Skeletal muscle tissue (tissue), 4 donors: ENCODE results near the gene LUC7L2. TPM values are rescaled to one million over a fixed set of nuclear protein-coding genes. Genes with fewer than 3 reads are reported as not detected.

Source experiments
- H3K27ac ChIP-seq: one replicate; pipeline ENCODE4 v1.7.0; 2013; ENCODE audit warnings: mild to moderate bottlenecking, low read depth, low read length, inconsistent platforms
- H3K27me3 ChIP-seq, 3 donors: one replicate each; pipeline ENCODE4 v1.7.0; 2013; ENCODE audit warnings: low read length in 3 of 3; ENCODE audit not compliant: control insufficient read depth in 3 of 3, insufficient read depth in 3 of 3
- H3K36me3 ChIP-seq, 3 donors: one replicate each; pipeline ENCODE4 v1.7.0; 2013; ENCODE audit warnings: low read length in 3 of 3; ENCODE audit not compliant: control insufficient read depth in 3 of 3, insufficient read depth in 3 of 3
- H3K4me1 ChIP-seq, 3 donors: one replicate each; pipeline ENCODE4 v1.7.0; 2013; ENCODE audit warnings: low read length in 3 of 3, mild to moderate bottlenecking in 3 of 3; ENCODE audit not compliant: control insufficient read depth in 3 of 3, insufficient read depth in 3 of 3
- H3K4me3 ChIP-seq, 3 donors: one replicate each; pipeline ENCODE4 v1.7.0; 2013; ENCODE audit warnings: low read length in 3 of 3
- H3K9ac ChIP-seq, 3 donors: one replicate each; pipeline ENCODE4 v1.7.0; 2013; ENCODE audit warnings: low read length in 3 of 3, mild to moderate bottlenecking in 3 of 3, moderate library complexity in 2 of 3, low read depth in 1 of 3
- H3K9me3 ChIP-seq, 3 donors: one replicate each; pipeline ENCODE4 v1.7.0; 2013; ENCODE audit warnings: low read length in 3 of 3; ENCODE audit not compliant: control insufficient read depth in 3 of 3
- total RNA-seq: library from RNA; depleted of rRNA; stranded (reverse); fragments of >200 nt; gene quantifications from one replicate; pipeline ENCODE4 v1.2.3, GENCODE V29; 2014
- donor health status: Osteomylitis.

The LUC7L2 gene
- total RNA-seq, 1 donor from 2014 or later: 32.9 TPM

- Histone ChIP-seq H3K27me3 (no peaks in the 10 kb centered on the region), H3K4me1 (no peaks in the 10 kb centered on the region), H3K4me3 (no peak overlapping the region), H3K9me3 (no peaks in the 10 kb centered on the region), H3K9ac (no peak overlapping the region), H3K27ac (no peak overlapping the region), H3K36me3 (no peaks in the 10 kb centered on the region)
These were observed 25.1 kb upstream of the LUC7L2 start for GRCh38 chr7:139334399-139335150.

GRCh38 chr7:139339025-139339424, 20.7 kb upstream of the LUC7L2 start:
- peaks cover 0 to 2% (median 0%) of the 10 kb centered on the region in 3 donors for H3K9me3 ChIP-seq
- no peak overlapping the region for H3K9ac ChIP-seq
- H3K36me3 ChIP-seq: peaks cover 0 to 2% (median 0%) of the 10 kb centered on the region in 3 donors
- H3K27me3 ChIP-seq: no peaks in the 10 kb centered on the region
- peaks cover 9 to 12% (median 11%) of the 10 kb centered on the region in 3 donors for H3K4me1 ChIP-seq
- H3K27ac ChIP-seq: no peak overlapping the region
- H3K4me3 ChIP-seq: no peak overlapping the region

GRCh38 chr7:139339698-139340036, 20.0 kb upstream of the LUC7L2 start:
- H3K9ac ChIP-seq: no peak overlapping the region
- H3K9me3 ChIP-seq: peaks cover 0 to 2% (median 0%) of the 10 kb centered on the region in 3 donors
- peak overlapping the region; percentile 95 to 100 (median 98) for H3K4me3 ChIP-seq
- peak overlapping the region; percentile 100 for H3K27ac ChIP-seq
- peaks cover 0 to 2% (median 0%) of the 10 kb centered on the region in 3 donors for H3K36me3 ChIP-seq
- no peaks in the 10 kb centered on the region for H3K27me3 ChIP-seq
- peaks cover 9 to 12% (median 11%) of the 10 kb centered on the region in 3 donors for H3K4me1 ChIP-seq

- Histone ChIP-seq H3K4me3 (peak overlapping the region; percentile 95 to 100 (median 98)), H3K27me3 (no peaks in the 10 kb centered on the region), H3K4me1 (peaks cover 9 to 12% (median 11%) of the 10 kb centered on the region in 3 donors), H3K36me3 (peaks cover 0 to 2% (median 2%) of the 10 kb centered on the region in 3 donors), H3K9me3 (peaks cover 0 to 2% (median 0%) of the 10 kb centered on the region in 3 donors), H3K27ac (peak overlapping the region; percentile 100), H3K9ac (peak overlapping the region; percentile 98 to 100 (median 100))
These were observed 19.5 kb upstream of the LUC7L2 start for GRCh38 chr7:139340037-139340807.

- H3K36me3 ChIP-seq: peaks cover 2 to 5% (median 4%) of the 10 kb centered on the region in 3 donors
- peaks cover 9 to 12% (median 11%) of the 10 kb centered on the region in 3 donors for H3K4me1 ChIP-seq
- H3K4me3 ChIP-seq: peak overlapping the region; percentile 95 to 100 (median 98)
- H3K9me3 ChIP-seq: peaks cover 0 to 2% (median 0%) of the 10 kb centered on the region in 3 donors
- H3K27me3 ChIP-seq: no peaks in the 10 kb centered on the region
- peak overlapping the region; percentile 98 to 100 (median 100) for H3K9ac ChIP-seq
- H3K27ac ChIP-seq: peak overlapping the region; percentile 100
These were observed 19.0 kb upstream of the LUC7L2 start for GRCh38 chr7:139340808-139341057.

- Histone ChIP-seq H3K4me1 (peaks cover 9 to 12% (median 11%) of the 10 kb centered on the region in 3 donors), H3K27me3 (no peaks in the 10 kb centered on the region), H3K4me3 (peak within 1 kb of the TSS; percentile 95 to 100 (median 98)), H3K36me3 (peaks cover 4 to 5% (median 4%) of the 10 kb centered on the region in 3 donors), H3K9ac (peak within 1 kb of the TSS; percentile 98 to 100 (median 100)), H3K27ac (peak within 1 kb of the TSS; percentile 100), H3K9me3 (peaks cover 0 to 2% (median 0%) of the 10 kb centered on the region in 3 donors)
These were observed 18.5 kb upstream of the LUC7L2 start, which contains the start of gene FMC1 for GRCh38 chr7:139341058-139341775. FMC1 (plus strand) TSS chr7:139341337; CDS start chr7:139341385, 48 bp downstream.

GRCh38 chr7:139341776-139342226, 17.9 kb upstream of the LUC7L2 start:
- Histone ChIP-seq H3K27ac (peak overlapping the region; percentile 100), H3K4me3 (peak overlapping the region; percentile 95 to 100 (median 98)), H3K9me3 (peaks cover 0 to 2% (median 0%) of the 10 kb centered on the region in 3 donors), H3K36me3 (peaks cover 8 to 10% (median 10%) of the 10 kb centered on the region in 3 donors), H3K27me3 (no peaks in the 10 kb centered on the region), H3K4me1 (peaks cover 9 to 12% (median 11%) of the 10 kb centered on the region in 3 donors), H3K9ac (peak overlapping the region; percentile 98 to 100 (median 100))

- H3K27ac ChIP-seq: no peak overlapping the region
- H3K36me3 ChIP-seq: peaks cover 10 to 16% (median 13%) of the 10 kb centered on the region in 3 donors
- no peaks in the 10 kb centered on the region for H3K9me3 ChIP-seq
- peaks cover 9 to 12% (median 11%) of the 10 kb centered on the region in 3 donors for H3K4me1 ChIP-seq
- H3K4me3 ChIP-seq: no peak overlapping the region
- no peaks in the 10 kb centered on the region for H3K27me3 ChIP-seq
- no peak overlapping the region for H3K9ac ChIP-seq
These were observed 14.7 kb upstream of the LUC7L2 start for GRCh38 chr7:139345042-139345441.

GRCh38 chr7:139351027-139351426, 8.7 kb upstream of the LUC7L2 start:
- H3K27me3 ChIP-seq: no peaks in the 10 kb centered on the region
- H3K27ac ChIP-seq: no peak overlapping the region
- peaks cover 13 to 22% (median 14%) of the 10 kb centered on the region in 3 donors for H3K36me3 ChIP-seq
- H3K4me1 ChIP-seq: no peaks in the 10 kb centered on the region
- no peak overlapping the region for H3K4me3 ChIP-seq
- no peak overlapping the region for H3K9ac ChIP-seq
- no peaks in the 10 kb centered on the region for H3K9me3 ChIP-seq
